GM12878 (cell line): ENCODE data around the gene SEC31B. TPM values are rescaled to one million over a fixed set of nuclear protein-coding genes. Genes with fewer than 3 reads are reported as not detected.

ENCODE experiments used
- ATAC-seq: fragments of 200-7000 bp; cut with Tn5 transposase; 3 replicates; pipeline ENCODE4 v1.9.1; 2020; ENCODE audit warnings: mild to moderate bottlenecking, moderate library complexity
- BruUV-seq: library from RNA; stranded (reverse); fragments of 400-500 nt; replicated peaks from 2 replicates; lab custom pipeline; 2021; lab: Mats Ljungman, UMichigan
- CTCF ChIA-PET: fragments of 300-600 bp; sonication (Branson Sonifier 250); formaldehyde crosslinking; extraction: SDS; loops from one replicate; lab custom pipeline; 2021; ENCODE audit warnings: inconsistent platforms; lab: Yijun Ruan, JAX
- POLR2A ChIA-PET: fragments of 350-600 bp; formaldehyde crosslinking; extraction: SDS; loops from one replicate; lab custom pipeline; 2021; ENCODE audit warnings: inconsistent platforms; lab: Charles Lee
- RAD21 ChIA-PET: fragments of 300-600 bp; sonication (Branson Sonifier 250); formaldehyde crosslinking; loops from one replicate; lab custom pipeline; 2023; ENCODE audit warnings: antibody characterized with exemption; ENCODE audit not compliant: unreplicated experiment; lab: Charles Lee
- SMC1A ChIA-PET: fragments of 300-600 bp; sonication (Branson Sonifier 250); formaldehyde crosslinking; loops from one replicate; lab custom pipeline; 2023; ENCODE audit not compliant: unreplicated experiment, uncharacterized antibody; lab: Charles Lee
- DNase-seq: peaks from one replicate; pipeline ENCODE4 v3.0.0-alpha.2; 2011; ENCODE audit warnings: low read depth, low spot score
- FAIRE-seq: peaks from 3 replicates; lab custom pipeline; 2011; peaks lifted over from hg19 to GRCh38; lab: Jason Lieb, UNC
- H2AFZ ChIP-seq: 2 replicates; pipeline ENCODE4 v1.6.0; 2011; ENCODE audit warnings: low read depth, low read length, control low read depth; ENCODE audit not compliant: control insufficient read depth
- H3K27ac ChIP-seq: 2 replicates; pipeline ENCODE4 v1.5.1; 2011; ENCODE audit warnings: control low read depth; ENCODE audit not compliant: control insufficient read depth, insufficient read depth
- H3K27me3 ChIP-seq, 2 experiments: replicated peaks in 1 of 2; 2 replicates each; pipeline versions ENCODE4 v1.6.0 to v1.6.1; 2011; ENCODE audit warnings: low read length in 1 of 2; ENCODE audit not compliant: control insufficient read depth in 2 of 2, insufficient read depth in 2 of 2
- H3K36me3 ChIP-seq, 2 experiments: 2 replicates each; pipeline ENCODE4 v1.5.1; 2011; ENCODE audit warnings: low read length in 1 of 2; ENCODE audit not compliant: control insufficient read depth in 2 of 2, insufficient read depth in 2 of 2
- H3K4me1 ChIP-seq: 2 replicates; pipeline ENCODE4 v1.6.1; 2011; ENCODE audit warnings: mild to moderate bottlenecking, low read length, moderate library complexity, mixed read lengths; ENCODE audit not compliant: control insufficient read depth, insufficient read depth
- H3K4me2 ChIP-seq: 2 replicates; pipeline ENCODE4 v1.6.0; 2011; ENCODE audit warnings: control low read depth; ENCODE audit not compliant: control insufficient read depth, insufficient read depth
- H3K4me3 ChIP-seq: fragments of 200-600 bp; sonication (generic); 2 replicates; pipeline ENCODE4 v1.5.1; 2016
- H3K79me2 ChIP-seq: 2 replicates; pipeline ENCODE4 v1.6.0; 2011; ENCODE audit warnings: low read length; ENCODE audit not compliant: control insufficient read depth, insufficient read depth
- H3K9ac ChIP-seq: 2 replicates; pipeline ENCODE4 v1.8.0; 2011; ENCODE audit warnings: low read length, control low read depth, mixed read lengths; ENCODE audit not compliant: control insufficient read depth, insufficient read depth
- H3K9me3 ChIP-seq: replicated peaks from 3 replicates; pipeline ENCODE4 v1.5.1; 2011; ENCODE audit warnings: mild to moderate bottlenecking, low read length; ENCODE audit not compliant: control insufficient read depth, insufficient read depth
- H4K20me1 ChIP-seq: 2 replicates; pipeline ENCODE4 v1.6.0; 2011; ENCODE audit not compliant: control insufficient read depth, insufficient read depth
- BACH1 ChIP-seq: fragments of 450-650 bp; IDR thresholded peaks from 2 replicates; pipeline ENCODE4 v1.6.1; 2017; ENCODE audit warnings: mild to moderate bottlenecking, borderline replicate concordance
- FOXK2 ChIP-seq: fragments of 450-650 bp; IDR thresholded peaks from 2 replicates; pipeline ENCODE4 v1.6.1; 2017; ENCODE audit warnings: mild to moderate bottlenecking, moderate library complexity
- GABPA ChIP-seq: IDR thresholded peaks from 2 replicates; pipeline ENCODE4 v1.6.1; 2014; ENCODE audit warnings: antibody characterized with exemption, low read depth, mild to moderate bottlenecking, inconsistent platforms
- HCFC1 ChIP-seq: fragments of 150-350 bp; IDR thresholded peaks from 2 replicates; pipeline ENCODE4 v1.6.1; 2014; ENCODE audit warnings: low read length
- HDAC2 ChIP-seq: fragments of 200-600 bp; sonication (generic); IDR thresholded peaks from 2 replicates; pipeline ENCODE4 v1.6.1; 2017
- IKZF2 ChIP-seq, 2 experiments: fragments of 450-650 bp; IDR thresholded peaks; 2 replicates each; pipeline ENCODE4 v1.6.1; 2017; ENCODE audit warnings: mild to moderate bottlenecking in 2 of 2, moderate library complexity in 2 of 2
- POLR2AphosphoS5 ChIP-seq: IDR thresholded peaks from 2 replicates; pipeline ENCODE4 v1.6.1; 2011; ENCODE audit warnings: mild to moderate bottlenecking, low read length, inconsistent platforms
- YBX1 ChIP-seq: fragments of 450-650 bp; IDR thresholded peaks from 2 replicates; pipeline ENCODE4 v1.6.1; 2016; ENCODE audit warnings: antibody characterized with exemption
- WGBS: methylation state at CpG from one replicate; pipeline ENCODE4 v1.1.6; 2016; ENCODE audit warnings: low lambda C conversion rate; ENCODE audit not compliant: insufficient replicate concordance, insufficient coverage; ENCODE audit errors: missing lambda C conversion rate; 5-methylcytosine and 5-hydroxymethylcytosine counted together
- in situ Hi-C: fragments of 300-500 bp; cut with MboI; formaldehyde crosslinking; loops from 9 replicates; pipeline ENCODE4 v1.14.3; 2018; ENCODE audit warnings: mixed read lengths
- intact Hi-C: fragments of 100-400 bp; cut with micrococcal nuclease; formaldehyde crosslinking; loops from one replicate; pipeline ENCODE4 v1.14.2; 2022; ENCODE audit not compliant: unreplicated experiment
- polyA plus RNA-seq, 11 experiments: library from polyadenylated mRNA; depleted of rRNA in 4 of 11; unstranded in 6 of 11; stranded (reverse) in 5 of 11; fragments of >200 nt; fragmentation: Nextera tagmentation in 4 of 11; fragmentation: Illumina TruSeq in 1 of 11; extraction: Ambion mirVana in 4 of 11; extraction: Trizol in 1 of 11; gene quantifications; 1 replicate in 1 of 11; 2 replicates in 10 of 11; pipeline versions ENCODE4 v1.2.1 to v1.2.3, GENCODE V29; 2011 to 2016; ENCODE audit warnings: inconsistent platforms in 2 of 11, missing spikeins in 2 of 11, low read depth in 1 of 11
- total RNA-seq, 4 experiments: library from RNA; depleted of rRNA in 3 of 4; stranded (reverse); fragments of >200 nt in 3 of 4; fragmentation: Illumina TruSeq in 1 of 4; extraction: Trizol in 1 of 4; gene quantifications; 2 replicates each; pipeline versions ENCODE4 v1.2.1 to v1.2.3, GENCODE V29; 2013 to 2021
- TF ChIP-seq, protein P1 (sequence below): IDR thresholded peaks from 2 replicates; pipeline ENCODE4 v1.6.1; 2012; ENCODE audit warnings: improper control_type of control experiment, low read depth, low read length; ENCODE audit not compliant: insufficient replicate concordance
- TF ChIP-seq, protein P2 (sequence below): IDR thresholded peaks from 2 replicates; pipeline ENCODE4 v1.6.1; 2012; ENCODE audit warnings: low read depth, low read length, improper control_type of control experiment

SEC31B gene
- total and polyA plus RNA-seq, 10 of the 15 experiments (the other 5 are each of a cell fraction or from before 2014, with no cell fraction given): 3.4 to 24.3 (median 9.9) TPM

DNA sequence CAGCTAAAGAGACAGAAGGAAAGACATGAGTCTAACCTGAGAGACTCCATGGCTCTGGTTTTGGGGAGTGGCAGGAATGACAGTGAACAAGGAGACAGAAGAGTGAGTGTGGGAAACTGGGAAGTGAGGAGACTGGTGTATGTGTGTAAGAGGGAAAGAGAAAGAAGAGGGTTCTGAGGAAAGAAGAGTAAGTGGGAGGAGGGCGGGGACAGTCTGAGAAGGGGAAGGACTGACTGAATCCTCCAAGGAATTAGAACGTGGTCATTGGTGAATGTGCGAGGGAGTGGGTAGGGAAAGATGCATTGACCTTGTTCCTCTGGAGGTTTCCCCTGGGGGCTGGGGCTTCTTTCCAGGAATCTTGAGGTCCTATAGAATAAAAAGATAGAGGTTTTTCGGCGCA is 30.3 kb downstream of the SEC31B start:
- no peaks in the 10 kb centered on the region for H4K20me1 ChIP-seq
- no peak overlapping the region for H3K4me2 ChIP-seq
- peaks cover 5 to 14% of the 10 kb centered on the region in 2 experiments; a peak in 3 of 4 replicates for H3K36me3 ChIP-seq
- ATAC-seq (no peak), FAIRE-seq (no peak), DNase-seq (no peak)
- H3K9me3 ChIP-seq: no peaks in the 10 kb centered on the region
- ChIA-PET CTCF (no interaction called here), SMC1A (no interaction called here), RAD21 (no interaction called here), POLR2A (interaction anchor here (0.6 kb wide), 1 partner anchor 10 kb away, joined by 3 read pairs; no protein-coding TSS in a partner anchor)
- no TSS peak for BruUV-seq
- intact Hi-C loops (no loop called here), in situ Hi-C loops (no loop called here)
- no peak overlapping the region for H3K4me3 ChIP-seq
- 76% methylated on average over 5 of the region's 5 CpGs for WGBS
- TF ChIP-seq FOXK2: no peak
- TF ChIP-seq GABPA: no peak
- no peak for TF ChIP-seq POLR2AphosphoS5
- no peak for TF ChIP-seq IKZF2 (IDR thresholded peaks at IDR 0.05)
- TF ChIP-seq, protein P1, sequence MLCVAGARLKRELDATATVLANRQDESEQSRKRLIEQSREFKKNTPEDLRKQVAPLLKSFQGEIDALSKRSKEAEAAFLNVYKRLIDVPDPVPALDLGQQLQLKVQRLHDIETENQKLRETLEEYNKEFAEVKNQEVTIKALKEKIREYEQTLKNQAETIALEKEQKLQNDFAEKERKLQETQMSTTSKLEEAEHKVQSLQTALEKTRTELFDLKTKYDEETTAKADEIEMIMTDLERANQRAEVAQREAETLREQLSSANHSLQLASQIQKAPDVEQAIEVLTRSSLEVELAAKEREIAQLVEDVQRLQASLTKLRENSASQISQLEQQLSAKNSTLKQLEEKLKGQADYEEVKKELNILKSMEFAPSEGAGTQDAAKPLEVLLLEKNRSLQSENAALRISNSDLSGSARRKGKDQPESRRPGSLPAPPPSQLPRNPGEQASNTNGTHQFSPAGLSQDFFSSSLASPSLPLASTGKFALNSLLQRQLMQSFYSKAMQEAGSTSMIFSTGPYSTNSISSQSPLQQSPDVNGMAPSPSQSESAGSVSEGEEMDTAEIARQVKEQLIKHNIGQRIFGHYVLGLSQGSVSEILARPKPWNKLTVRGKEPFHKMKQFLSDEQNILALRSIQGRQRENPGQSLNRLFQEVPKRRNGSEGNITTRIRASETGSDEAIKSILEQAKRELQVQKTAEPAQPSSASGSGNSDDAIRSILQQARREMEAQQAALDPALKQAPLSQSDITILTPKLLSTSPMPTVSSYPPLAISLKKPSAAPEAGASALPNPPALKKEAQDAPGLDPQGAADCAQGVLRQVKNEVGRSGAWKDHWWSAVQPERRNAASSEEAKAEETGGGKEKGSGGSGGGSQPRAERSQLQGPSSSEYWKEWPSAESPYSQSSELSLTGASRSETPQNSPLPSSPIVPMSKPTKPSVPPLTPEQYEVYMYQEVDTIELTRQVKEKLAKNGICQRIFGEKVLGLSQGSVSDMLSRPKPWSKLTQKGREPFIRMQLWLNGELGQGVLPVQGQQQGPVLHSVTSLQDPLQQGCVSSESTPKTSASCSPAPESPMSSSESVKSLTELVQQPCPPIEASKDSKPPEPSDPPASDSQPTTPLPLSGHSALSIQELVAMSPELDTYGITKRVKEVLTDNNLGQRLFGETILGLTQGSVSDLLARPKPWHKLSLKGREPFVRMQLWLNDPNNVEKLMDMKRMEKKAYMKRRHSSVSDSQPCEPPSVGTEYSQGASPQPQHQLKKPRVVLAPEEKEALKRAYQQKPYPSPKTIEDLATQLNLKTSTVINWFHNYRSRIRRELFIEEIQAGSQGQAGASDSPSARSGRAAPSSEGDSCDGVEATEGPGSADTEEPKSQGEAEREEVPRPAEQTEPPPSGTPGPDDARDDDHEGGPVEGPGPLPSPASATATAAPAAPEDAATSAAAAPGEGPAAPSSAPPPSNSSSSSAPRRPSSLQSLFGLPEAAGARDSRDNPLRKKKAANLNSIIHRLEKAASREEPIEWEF: no peak
- no peak for TF ChIP-seq BACH1
- no peak for TF ChIP-seq HDAC2
- TF ChIP-seq, protein P2, sequence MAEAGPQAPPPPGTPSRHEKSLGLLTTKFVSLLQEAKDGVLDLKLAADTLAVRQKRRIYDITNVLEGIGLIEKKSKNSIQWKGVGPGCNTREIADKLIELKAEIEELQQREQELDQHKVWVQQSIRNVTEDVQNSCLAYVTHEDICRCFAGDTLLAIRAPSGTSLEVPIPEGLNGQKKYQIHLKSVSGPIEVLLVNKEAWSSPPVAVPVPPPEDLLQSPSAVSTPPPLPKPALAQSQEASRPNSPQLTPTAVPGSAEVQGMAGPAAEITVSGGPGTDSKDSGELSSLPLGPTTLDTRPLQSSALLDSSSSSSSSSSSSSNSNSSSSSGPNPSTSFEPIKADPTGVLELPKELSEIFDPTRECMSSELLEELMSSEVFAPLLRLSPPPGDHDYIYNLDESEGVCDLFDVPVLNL: no peak
- no peak for TF ChIP-seq HCFC1
- TF ChIP-seq YBX1: no peak
- H2AFZ ChIP-seq: no peak overlapping the region
- H3K27me3 ChIP-seq: no peaks in the 10 kb centered on the region
- no peaks in the 10 kb centered on the region for H3K4me1 ChIP-seq
- no peak overlapping the region for H3K9ac ChIP-seq
- H3K27ac ChIP-seq: no peak overlapping the region
- H3K79me2 ChIP-seq: no peaks in the 10 kb centered on the region
